ENCODE measurements around the gene RREB1. TPM values are rescaled to one million over a fixed set of nuclear protein-coding genes. Genes with fewer than 3 reads are reported as not detected.

RREB1 gene
- total and polyA plus RNA-seq, 2 of the 4 experiments (the other 2 are of a cell fraction): 8.4 to 14.5 TPM

DNA sequence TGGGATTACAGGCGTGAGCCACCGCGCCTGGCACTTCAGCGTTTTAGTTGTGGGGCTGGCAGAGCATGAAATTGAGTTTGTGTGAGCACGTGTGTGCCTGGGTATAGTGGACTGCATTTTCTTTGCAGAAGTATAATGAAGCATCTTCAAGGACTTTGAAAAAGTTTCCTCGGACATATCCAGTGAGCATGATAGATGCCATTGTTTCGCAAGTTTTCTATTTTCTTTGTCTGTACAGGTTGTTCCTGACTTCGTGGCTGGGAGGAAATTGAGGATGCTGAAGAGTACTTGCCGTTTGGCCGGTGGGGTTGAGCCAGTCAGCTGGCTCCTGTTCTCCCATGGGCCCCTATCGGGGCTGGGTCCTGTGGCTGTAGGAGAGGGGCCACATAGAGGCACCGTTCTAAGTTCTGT is 55.9 kb downstream of the RREB1 start:
- intact Hi-C loops (cut with micrococcal nuclease) (no loop called here), dilution Hi-C loops (cut with HindIII; ENCODE audit: low sequenced_read_pairs, unreplicated experiment) (no loop called here), in situ Hi-C loops (cut with MboI; ENCODE audit: low sequenced_read_pairs) (no loop called here)
- TF ChIP-seq RCOR1 (IDR thresholded peaks at IDR 0.05; ENCODE audit: insufficient replicate concordance, low read length): no peak
- TF ChIP-seq CEBPB (IDR thresholded peaks at IDR 0.05; ENCODE audit: low read depth, low read length): peak; percentile 19; the same call in 1 of the 2 replicates
- ATAC-seq (ENCODE audit: low read depth) (no peak), DNase-seq (no peak)
- H3K4ac ChIP-seq (ENCODE audit: low read depth, low read length): no peak overlapping the region; the same call in 1 of the 2 replicates
- no peak overlapping the region for H2BK20ac ChIP-seq (ENCODE audit: low read depth, low read length)
- no peak overlapping the region for H3K23ac ChIP-seq (ENCODE audit: low read depth, low read length)
- H3K14ac ChIP-seq (replicated peaks; ENCODE audit: low read depth, low read length): no peak overlapping the region
- no peak overlapping the region for H2AFZ ChIP-seq (replicated peaks; ENCODE audit: low read length, poor library complexity)
- H3K9ac ChIP-seq (ENCODE audit: low read depth, low read length): no peak overlapping the region
- peaks cover 60% of the 10 kb centered on the region for H4K20me1 ChIP-seq (ENCODE audit: insufficient read depth, low read length)
- H3K79me1 ChIP-seq (ENCODE audit: low read depth in 1 of 2, low read length in 2 of 2): peaks cover 30 to 92% of the 10 kb centered on the region in 2 experiments
- H2AK9ac ChIP-seq (replicated peaks; ENCODE audit: low read depth, low read length, poor library complexity): no peak overlapping the region
- H3K56ac ChIP-seq (ENCODE audit: extremely low read depth, insufficient read depth, low read length): no peak overlapping the region
- H4K5ac ChIP-seq (ENCODE audit: low read depth, low read length): no peak overlapping the region
- no peak overlapping the region for H4K8ac ChIP-seq (ENCODE audit: low read depth in 2 of 2, low read length in 2 of 2)
- no peak overlapping the region for H3K4me3 ChIP-seq (ENCODE audit: insufficient read depth, low read depth, low read length)
- no peak overlapping the region for H3K18ac ChIP-seq (ENCODE audit: low read depth, low read length)
- H4K91ac ChIP-seq (ENCODE audit: insufficient read depth, low read depth, low read length): no peak overlapping the region
- H3K9me1 ChIP-seq (ENCODE audit: insufficient read depth, low read length): peaks cover 41% of the 10 kb centered on the region
- H2AK5ac ChIP-seq (ENCODE audit: low read depth, low read length): no peak overlapping the region
- H3K27ac ChIP-seq (ENCODE audit: insufficient read depth, low read length): no peak overlapping the region
- H2BK15ac ChIP-seq (ENCODE audit: low read depth, low read length): no peak overlapping the region
- no peaks in the 10 kb centered on the region for H3K27me3 ChIP-seq (ENCODE audit: control insufficient read depth, insufficient read depth, low read length)
- peaks cover 29% of the 10 kb centered on the region for H3K4me1 ChIP-seq (ENCODE audit: control insufficient read depth, insufficient read depth, low read length)
- H3K36me3 ChIP-seq (ENCODE audit: control insufficient read depth, insufficient read depth, low read length): no peaks in the 10 kb centered on the region
- ChIA-PET POLR2A (ENCODE audit: unreplicated experiment) (no interaction called here), CTCF (no interaction called here)
- 98% methylated on average over 9 of the region's 12 CpGs; no CpG with 5 or more reads in 1 of the 2 experiments for WGBS, 2 experiments (ENCODE audit: extremely low coverage in 2 of 2, insufficient read length in 1 of 2)
- no peak overlapping the region for H2BK5ac ChIP-seq (ENCODE audit: low read depth, low read length, poor library complexity, severe bottlenecking)
- no peak overlapping the region for H3K4me2 ChIP-seq (ENCODE audit: low read depth, low read length)
- H2BK120ac ChIP-seq (ENCODE audit: low read depth, low read length): no peak overlapping the region
- H3K9me3 ChIP-seq (ENCODE audit: control insufficient read depth, insufficient read depth, low read length): no peaks in the 10 kb centered on the region
- BruUV-seq (replicated peaks): no TSS peak
